ENCODE measurements around the gene ENOX1.

DNA sequence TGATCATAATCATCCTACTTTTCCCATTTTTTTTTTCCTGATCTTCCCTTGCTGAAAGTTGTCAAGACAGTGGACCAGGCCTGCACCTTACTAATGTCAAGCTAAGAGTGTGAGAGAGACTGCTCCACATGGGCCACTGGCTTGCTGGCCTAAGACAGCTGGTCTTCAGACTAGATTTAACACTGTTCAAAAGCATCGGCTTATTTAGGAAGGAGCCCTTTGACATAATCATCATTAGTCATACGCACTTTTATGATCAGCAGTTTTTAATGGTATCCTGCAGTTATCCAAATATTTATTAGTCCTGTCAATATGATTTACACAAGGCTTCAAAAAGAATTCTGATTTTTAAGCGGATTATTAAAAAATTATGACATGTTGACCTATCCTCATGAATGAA, 492.8 kb downstream of the ENOX1 start:
- TF ChIP-seq ZNF274 (IDR thresholded peaks at IDR 0.05; ENCODE audit: borderline replicate concordance, low read depth, low read length): no peak
- no peak for TF ChIP-seq CTCF (IDR thresholded peaks at IDR 0.05 in 2 of 3, conservative IDR thresholded peaks at IDR 0.05 in 1 of 3; ENCODE audit: insufficient read depth in 2 of 3, low read depth in 1 of 3, low read length in 3 of 3)
